Measurements from ENCODE around the gene EPHA3.

DNA sequence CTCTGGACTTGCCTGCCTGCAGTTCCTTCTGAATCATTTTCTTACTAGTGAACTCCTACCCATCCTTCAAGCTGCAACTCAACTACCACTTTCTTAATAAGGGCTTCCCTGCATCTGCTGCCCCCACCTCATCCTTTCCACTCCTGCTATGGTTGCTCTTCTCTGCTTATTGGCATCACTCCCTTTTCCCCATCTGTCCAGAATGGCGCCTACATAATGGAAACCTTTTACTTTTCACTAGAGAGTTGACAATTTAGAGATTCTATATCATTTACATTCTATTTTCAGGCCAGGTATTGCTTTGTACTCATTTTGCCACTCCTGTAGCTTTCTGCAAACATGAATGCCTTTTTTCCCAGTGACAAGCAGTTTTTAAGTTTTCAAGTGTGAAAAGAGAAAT is 1.9 kb upstream of the EPHA3 start:
- TF ChIP-seq, protein P1, sequence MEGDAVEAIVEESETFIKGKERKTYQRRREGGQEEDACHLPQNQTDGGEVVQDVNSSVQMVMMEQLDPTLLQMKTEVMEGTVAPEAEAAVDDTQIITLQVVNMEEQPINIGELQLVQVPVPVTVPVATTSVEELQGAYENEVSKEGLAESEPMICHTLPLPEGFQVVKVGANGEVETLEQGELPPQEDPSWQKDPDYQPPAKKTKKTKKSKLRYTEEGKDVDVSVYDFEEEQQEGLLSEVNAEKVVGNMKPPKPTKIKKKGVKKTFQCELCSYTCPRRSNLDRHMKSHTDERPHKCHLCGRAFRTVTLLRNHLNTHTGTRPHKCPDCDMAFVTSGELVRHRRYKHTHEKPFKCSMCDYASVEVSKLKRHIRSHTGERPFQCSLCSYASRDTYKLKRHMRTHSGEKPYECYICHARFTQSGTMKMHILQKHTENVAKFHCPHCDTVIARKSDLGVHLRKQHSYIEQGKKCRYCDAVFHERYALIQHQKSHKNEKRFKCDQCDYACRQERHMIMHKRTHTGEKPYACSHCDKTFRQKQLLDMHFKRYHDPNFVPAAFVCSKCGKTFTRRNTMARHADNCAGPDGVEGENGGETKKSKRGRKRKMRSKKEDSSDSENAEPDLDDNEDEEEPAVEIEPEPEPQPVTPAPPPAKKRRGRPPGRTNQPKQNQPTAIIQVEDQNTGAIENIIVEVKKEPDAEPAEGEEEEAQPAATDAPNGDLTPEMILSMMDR (IDR thresholded peaks at IDR 0.05): no peak
- no peak for TF ChIP-seq POLR2A (IDR thresholded peaks at IDR 0.05)
